GM12878 (cell line): ENCODE measurements around the gene KPNA1. TPM values are rescaled to one million over a fixed set of nuclear protein-coding genes. Genes with fewer than 3 reads are reported as not detected.

ENCODE experiments used
- ATAC-seq: fragments of 200-7000 bp; cut with Tn5 transposase; 3 replicates; pipeline ENCODE4 v1.9.1; 2020; ENCODE audit warnings: mild to moderate bottlenecking, moderate library complexity
- BruUV-seq: library from RNA; stranded (reverse); fragments of 400-500 nt; replicated peaks from 2 replicates; lab custom pipeline; 2021; lab: Mats Ljungman, UMichigan
- CTCF ChIA-PET: fragments of 300-600 bp; sonication (Branson Sonifier 250); formaldehyde crosslinking; extraction: SDS; loops from one replicate; lab custom pipeline; 2021; ENCODE audit warnings: inconsistent platforms; lab: Yijun Ruan, JAX
- POLR2A ChIA-PET: fragments of 350-600 bp; formaldehyde crosslinking; extraction: SDS; loops from one replicate; lab custom pipeline; 2021; ENCODE audit warnings: inconsistent platforms; lab: Charles Lee
- RAD21 ChIA-PET: fragments of 300-600 bp; sonication (Branson Sonifier 250); formaldehyde crosslinking; loops from one replicate; lab custom pipeline; 2023; ENCODE audit warnings: antibody characterized with exemption; ENCODE audit not compliant: unreplicated experiment; lab: Charles Lee
- SMC1A ChIA-PET: fragments of 300-600 bp; sonication (Branson Sonifier 250); formaldehyde crosslinking; loops from one replicate; lab custom pipeline; 2023; ENCODE audit not compliant: unreplicated experiment, uncharacterized antibody; lab: Charles Lee
- DNase-seq: peaks from one replicate; pipeline ENCODE4 v3.0.0-alpha.2; 2011; ENCODE audit warnings: low read depth, low spot score
- FAIRE-seq: peaks from 3 replicates; lab custom pipeline; 2011; peaks lifted over from hg19 to GRCh38; lab: Jason Lieb, UNC
- H2AFZ ChIP-seq: 2 replicates; pipeline ENCODE4 v1.6.0; 2011; ENCODE audit warnings: low read depth, low read length, control low read depth; ENCODE audit not compliant: control insufficient read depth
- H3K27ac ChIP-seq: 2 replicates; pipeline ENCODE4 v1.5.1; 2011; ENCODE audit warnings: control low read depth; ENCODE audit not compliant: control insufficient read depth, insufficient read depth
- H3K27me3 ChIP-seq, 2 experiments: replicated peaks in 1 of 2; 2 replicates each; pipeline versions ENCODE4 v1.6.0 to v1.6.1; 2011; ENCODE audit warnings: low read length in 1 of 2; ENCODE audit not compliant: control insufficient read depth in 2 of 2, insufficient read depth in 2 of 2
- H3K36me3 ChIP-seq, 2 experiments: 2 replicates each; pipeline ENCODE4 v1.5.1; 2011; ENCODE audit warnings: low read length in 1 of 2; ENCODE audit not compliant: control insufficient read depth in 2 of 2, insufficient read depth in 2 of 2
- H3K4me1 ChIP-seq: 2 replicates; pipeline ENCODE4 v1.6.1; 2011; ENCODE audit warnings: mild to moderate bottlenecking, low read length, moderate library complexity, mixed read lengths; ENCODE audit not compliant: control insufficient read depth, insufficient read depth
- H3K4me2 ChIP-seq: 2 replicates; pipeline ENCODE4 v1.6.0; 2011; ENCODE audit warnings: control low read depth; ENCODE audit not compliant: control insufficient read depth, insufficient read depth
- H3K4me3 ChIP-seq: fragments of 200-600 bp; sonication (generic); 2 replicates; pipeline ENCODE4 v1.5.1; 2016
- H3K79me2 ChIP-seq: 2 replicates; pipeline ENCODE4 v1.6.0; 2011; ENCODE audit warnings: low read length; ENCODE audit not compliant: control insufficient read depth, insufficient read depth
- H3K9ac ChIP-seq: 2 replicates; pipeline ENCODE4 v1.8.0; 2011; ENCODE audit warnings: low read length, control low read depth, mixed read lengths; ENCODE audit not compliant: control insufficient read depth, insufficient read depth
- H3K9me3 ChIP-seq: replicated peaks from 3 replicates; pipeline ENCODE4 v1.5.1; 2011; ENCODE audit warnings: mild to moderate bottlenecking, low read length; ENCODE audit not compliant: control insufficient read depth, insufficient read depth
- H4K20me1 ChIP-seq: 2 replicates; pipeline ENCODE4 v1.6.0; 2011; ENCODE audit not compliant: control insufficient read depth, insufficient read depth
- BRCA1 ChIP-seq: IDR thresholded peaks from 2 replicates; pipeline ENCODE4 v1.6.1; 2011; ENCODE audit warnings: low read depth, low read length, improper control_type of control experiment
- EGR1 ChIP-seq, 2 experiments: IDR thresholded peaks; 1 replicate in 1 of 2; 2 replicates in 1 of 2; pipeline ENCODE4 v1.6.1; 2011 to 2012; ENCODE audit warnings: low read depth in 2 of 2, low read length in 2 of 2, borderline replicate concordance in 1 of 2, mild to moderate bottlenecking in 1 of 2, moderate library complexity in 1 of 2
- KAT2A ChIP-seq: conservative IDR thresholded peaks from 2 replicates; pipeline ENCODE4 v1.6.1; 2011; ENCODE audit warnings: low read depth, low read length; ENCODE audit not compliant: control insufficient read depth
- MTA3 ChIP-seq: IDR thresholded peaks from 2 replicates; pipeline ENCODE4 v1.6.1; 2012; ENCODE audit warnings: low read length, inconsistent platforms, borderline replicate concordance
- MXI1 ChIP-seq: fragments of 150-350 bp; IDR thresholded peaks from 2 replicates; pipeline ENCODE4 v1.6.1; 2011; ENCODE audit warnings: low read depth, mild to moderate bottlenecking, inconsistent platforms, low read length, improper control_type of control experiment
- MYC ChIP-seq: IDR thresholded peaks from 2 replicates; pipeline ENCODE4 v1.6.1; 2011; ENCODE audit warnings: mild to moderate bottlenecking, low read length, moderate library complexity, inconsistent platforms; ENCODE audit not compliant: insufficient read depth, insufficient replicate concordance, insufficient read length, severe bottlenecking
- RBBP5 ChIP-seq: fragments of 200-600 bp; sonication (generic); conservative IDR thresholded peaks from 2 replicates; pipeline ENCODE4 v1.6.1; 2016
- ZNF384 ChIP-seq: IDR thresholded peaks from 2 replicates; pipeline ENCODE4 v1.6.1; 2012; ENCODE audit warnings: low read depth, mild to moderate bottlenecking, low read length, improper control_type of control experiment, borderline replicate concordance
- WGBS: methylation state at CpG from one replicate; pipeline ENCODE4 v1.1.6; 2016; ENCODE audit warnings: low lambda C conversion rate; ENCODE audit not compliant: insufficient replicate concordance, insufficient coverage; ENCODE audit errors: missing lambda C conversion rate; 5-methylcytosine and 5-hydroxymethylcytosine counted together
- in situ Hi-C: fragments of 300-500 bp; cut with MboI; formaldehyde crosslinking; loops from 9 replicates; pipeline ENCODE4 v1.14.3; 2018; ENCODE audit warnings: mixed read lengths
- intact Hi-C: fragments of 100-400 bp; cut with micrococcal nuclease; formaldehyde crosslinking; loops from one replicate; pipeline ENCODE4 v1.14.2; 2022; ENCODE audit not compliant: unreplicated experiment
- polyA plus RNA-seq, 11 experiments: library from polyadenylated mRNA; depleted of rRNA in 4 of 11; unstranded in 6 of 11; stranded (reverse) in 5 of 11; fragments of >200 nt; fragmentation: Nextera tagmentation in 4 of 11; fragmentation: Illumina TruSeq in 1 of 11; extraction: Ambion mirVana in 4 of 11; extraction: Trizol in 1 of 11; gene quantifications; 1 replicate in 1 of 11; 2 replicates in 10 of 11; pipeline versions ENCODE4 v1.2.1 to v1.2.3, GENCODE V29; 2011 to 2016; ENCODE audit warnings: inconsistent platforms in 2 of 11, missing spikeins in 2 of 11, low read depth in 1 of 11
- total RNA-seq, 4 experiments: library from RNA; depleted of rRNA in 3 of 4; stranded (reverse); fragments of >200 nt in 3 of 4; fragmentation: Illumina TruSeq in 1 of 4; extraction: Trizol in 1 of 4; gene quantifications; 2 replicates each; pipeline versions ENCODE4 v1.2.1 to v1.2.3, GENCODE V29; 2013 to 2021
- TF ChIP-seq, protein P1 (sequence below): fragments of 450-650 bp; conservative IDR thresholded peaks from 2 replicates; pipeline ENCODE4 v1.6.1; 2017; ENCODE audit warnings: mild to moderate bottlenecking, moderate library complexity
- TF ChIP-seq, protein P2 (sequence below): fragments of 450-650 bp; IDR thresholded peaks from 2 replicates; pipeline ENCODE4 v1.6.1; 2016; ENCODE audit warnings: mild to moderate bottlenecking
- TF ChIP-seq, protein P3 (sequence below): IDR thresholded peaks from 2 replicates; pipeline ENCODE4 v1.6.1; 2011; ENCODE audit warnings: borderline replicate concordance, low read depth, mild to moderate bottlenecking, moderate library complexity, low read length; ENCODE audit not compliant: insufficient read depth, poor library complexity, severe bottlenecking
- TF ChIP-seq, protein P4 (sequence below): fragments of 450-650 bp; formaldehyde crosslinking; IDR thresholded peaks from 2 replicates; pipeline ENCODE4 v1.4.0; 2020; ENCODE audit warnings: mild to moderate bottlenecking, moderate library complexity

The KPNA1 gene
- total and polyA plus RNA-seq, 10 of the 15 experiments (the other 5 are each of a cell fraction or from before 2014, with no cell fraction given) = 8.5 to 52.7 (median 41.0) TPM

DNA sequence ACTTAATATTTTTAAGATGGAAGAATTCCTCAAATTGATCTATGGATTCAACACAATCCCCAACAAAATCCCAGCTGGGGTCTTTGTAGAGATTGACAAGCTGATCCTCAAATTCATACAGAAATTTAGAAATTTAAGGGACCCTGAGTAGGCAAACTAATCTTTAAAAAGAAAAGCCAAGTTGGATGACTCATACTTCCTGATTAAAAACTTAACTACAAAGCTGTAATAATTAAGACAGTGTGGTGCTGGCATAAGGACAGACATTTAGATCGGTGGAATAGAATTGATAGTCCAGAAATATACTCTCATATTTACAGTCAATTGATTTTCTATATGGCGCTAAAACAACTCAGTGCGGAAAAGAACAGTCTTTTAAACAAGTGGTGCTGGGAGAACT is 119.2 kb downstream of the KPNA1 start:
- Histone ChIP-seq H3K79me2 (peaks cover 13% of the 10 kb centered on the region), H3K36me3 (peaks cover 2 to 6% of the 10 kb centered on the region in 2 experiments; a peak in 2 of 4 replicates), H3K4me3 (no peak overlapping the region), H2AFZ (no peak overlapping the region), H3K27me3 (no peaks in the 10 kb centered on the region), H3K9me3 (no peaks in the 10 kb centered on the region), H3K4me2 (no peak overlapping the region), H3K4me1 (no peaks in the 10 kb centered on the region), H4K20me1 (no peaks in the 10 kb centered on the region), H3K27ac (no peak overlapping the region), H3K9ac (no peak overlapping the region)
- intact Hi-C loops (loop anchor here (10.0 kb wide), 2 partner anchors 139 to 629 kb away; partner anchors contain the start of gene SEMA5B), in situ Hi-C loops (no loop called here)
- CTCF ChIA-PET = interaction anchor here (0.9 to 1.3 kb wide), 2 partner anchors 11 to 12 kb away, joined by 3 to 4 read pairs; partner anchors contain the start of gene FAM162A
- FAIRE-seq = no peak
- RAD21 ChIA-PET = interaction anchor here (0.9 to 1.1 kb wide), 2 partner anchors 11 to 21 kb away, joined by 3 read pairs; partner anchors contain the start of genes FAM162A and WDR5B
- SMC1A ChIA-PET = interaction anchor here (0.6 to 1.4 kb wide), 5 partner anchors 10 to 139 kb away, joined by 3 to 5 read pairs (median 3); partner anchors contain the start of gene FAM162A
- ATAC-seq = 0 out of 3 replicates have a peak, but pooled peaks have one; percentile 16
- 67% methylated on average over 3 of the region's 3 CpGs for WGBS
- no peak for DNase-seq
- POLR2A ChIA-PET = interaction anchor here (0.9 kb wide), 1 partner anchor 9 kb away, joined by 3 read pairs; no protein-coding TSS in a partner anchor
- BruUV-seq = no TSS peak
- TF ChIP-seq, protein P1, sequence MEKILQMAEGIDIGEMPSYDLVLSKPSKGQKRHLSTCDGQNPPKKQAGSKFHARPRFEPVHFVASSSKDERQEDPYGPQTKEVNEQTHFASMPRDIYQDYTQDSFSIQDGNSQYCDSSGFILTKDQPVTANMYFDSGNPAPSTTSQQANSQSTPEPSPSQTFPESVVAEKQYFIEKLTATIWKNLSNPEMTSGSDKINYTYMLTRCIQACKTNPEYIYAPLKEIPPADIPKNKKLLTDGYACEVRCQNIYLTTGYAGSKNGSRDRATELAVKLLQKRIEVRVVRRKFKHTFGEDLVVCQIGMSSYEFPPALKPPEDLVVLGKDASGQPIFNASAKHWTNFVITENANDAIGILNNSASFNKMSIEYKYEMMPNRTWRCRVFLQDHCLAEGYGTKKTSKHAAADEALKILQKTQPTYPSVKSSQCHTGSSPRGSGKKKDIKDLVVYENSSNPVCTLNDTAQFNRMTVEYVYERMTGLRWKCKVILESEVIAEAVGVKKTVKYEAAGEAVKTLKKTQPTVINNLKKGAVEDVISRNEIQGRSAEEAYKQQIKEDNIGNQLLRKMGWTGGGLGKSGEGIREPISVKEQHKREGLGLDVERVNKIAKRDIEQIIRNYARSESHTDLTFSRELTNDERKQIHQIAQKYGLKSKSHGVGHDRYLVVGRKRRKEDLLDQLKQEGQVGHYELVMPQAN = no peak
- TF ChIP-seq MYC (no peak), MXI1 (no peak), RBBP5 (no peak), KAT2A (no peak), ZNF384 (no peak), EGR1 (IDR thresholded peaks at IDR 0.05; ENCODE audit: borderline replicate concordance in 1 of 2, low read depth in 2 of 2, low read length in 2 of 2) (no peak), BRCA1 (no peak), MTA3 (no peak)
- TF ChIP-seq, protein P2, sequence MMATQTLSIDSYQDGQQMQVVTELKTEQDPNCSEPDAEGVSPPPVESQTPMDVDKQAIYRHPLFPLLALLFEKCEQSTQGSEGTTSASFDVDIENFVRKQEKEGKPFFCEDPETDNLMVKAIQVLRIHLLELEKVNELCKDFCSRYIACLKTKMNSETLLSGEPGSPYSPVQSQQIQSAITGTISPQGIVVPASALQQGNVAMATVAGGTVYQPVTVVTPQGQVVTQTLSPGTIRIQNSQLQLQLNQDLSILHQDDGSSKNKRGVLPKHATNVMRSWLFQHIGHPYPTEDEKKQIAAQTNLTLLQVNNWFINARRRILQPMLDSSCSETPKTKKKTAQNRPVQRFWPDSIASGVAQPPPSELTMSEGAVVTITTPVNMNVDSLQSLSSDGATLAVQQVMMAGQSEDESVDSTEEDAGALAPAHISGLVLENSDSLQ = no peak
- TF ChIP-seq, protein P3, sequence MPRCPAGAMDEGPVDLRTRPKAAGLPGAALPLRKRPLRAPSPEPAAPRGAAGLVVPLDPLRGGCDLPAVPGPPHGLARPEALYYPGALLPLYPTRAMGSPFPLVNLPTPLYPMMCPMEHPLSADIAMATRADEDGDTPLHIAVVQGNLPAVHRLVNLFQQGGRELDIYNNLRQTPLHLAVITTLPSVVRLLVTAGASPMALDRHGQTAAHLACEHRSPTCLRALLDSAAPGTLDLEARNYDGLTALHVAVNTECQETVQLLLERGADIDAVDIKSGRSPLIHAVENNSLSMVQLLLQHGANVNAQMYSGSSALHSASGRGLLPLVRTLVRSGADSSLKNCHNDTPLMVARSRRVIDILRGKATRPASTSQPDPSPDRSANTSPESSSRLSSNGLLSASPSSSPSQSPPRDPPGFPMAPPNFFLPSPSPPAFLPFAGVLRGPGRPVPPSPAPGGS = no peak
- TF ChIP-seq, protein P4, sequence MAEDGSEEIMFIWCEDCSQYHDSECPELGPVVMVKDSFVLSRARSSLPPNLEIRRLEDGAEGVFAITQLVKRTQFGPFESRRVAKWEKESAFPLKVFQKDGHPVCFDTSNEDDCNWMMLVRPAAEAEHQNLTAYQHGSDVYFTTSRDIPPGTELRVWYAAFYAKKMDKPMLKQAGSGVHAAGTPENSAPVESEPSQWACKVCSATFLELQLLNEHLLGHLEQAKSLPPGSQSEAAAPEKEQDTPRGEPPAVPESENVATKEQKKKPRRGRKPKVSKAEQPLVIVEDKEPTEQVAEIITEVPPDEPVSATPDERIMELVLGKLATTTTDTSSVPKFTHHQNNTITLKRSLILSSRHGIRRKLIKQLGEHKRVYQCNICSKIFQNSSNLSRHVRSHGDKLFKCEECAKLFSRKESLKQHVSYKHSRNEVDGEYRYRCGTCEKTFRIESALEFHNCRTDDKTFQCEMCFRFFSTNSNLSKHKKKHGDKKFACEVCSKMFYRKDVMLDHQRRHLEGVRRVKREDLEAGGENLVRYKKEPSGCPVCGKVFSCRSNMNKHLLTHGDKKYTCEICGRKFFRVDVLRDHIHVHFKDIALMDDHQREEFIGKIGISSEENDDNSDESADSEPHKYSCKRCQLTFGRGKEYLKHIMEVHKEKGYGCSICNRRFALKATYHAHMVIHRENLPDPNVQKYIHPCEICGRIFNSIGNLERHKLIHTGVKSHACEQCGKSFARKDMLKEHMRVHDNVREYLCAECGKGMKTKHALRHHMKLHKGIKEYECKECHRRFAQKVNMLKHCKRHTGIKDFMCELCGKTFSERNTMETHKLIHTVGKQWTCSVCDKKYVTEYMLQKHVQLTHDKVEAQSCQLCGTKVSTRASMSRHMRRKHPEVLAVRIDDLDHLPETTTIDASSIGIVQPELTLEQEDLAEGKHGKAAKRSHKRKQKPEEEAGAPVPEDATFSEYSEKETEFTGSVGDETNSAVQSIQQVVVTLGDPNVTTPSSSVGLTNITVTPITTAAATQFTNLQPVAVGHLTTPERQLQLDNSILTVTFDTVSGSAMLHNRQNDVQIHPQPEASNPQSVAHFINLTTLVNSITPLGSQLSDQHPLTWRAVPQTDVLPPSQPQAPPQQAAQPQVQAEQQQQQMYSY (CRISPR knock-in tag) = no peak
